ENCODE data around the gene C1QL2. TPM values are rescaled to one million over a fixed set of nuclear protein-coding genes. Genes with fewer than 3 reads are reported as not detected.

The C1QL2 gene
- total RNA-seq, 1 donor from 2014 or later: 0.27 TPM

GRCh38 chr2:119109866-119110265 is 48.7 kb downstream of the C1QL2 start:
- no peak for DNase-seq (ENCODE audit: low read depth)

GRCh38 chr2:119108186-119108585 is 50.4 kb downstream of the C1QL2 start:
- DNase-seq (ENCODE audit: low read depth): no peak

DNA sequence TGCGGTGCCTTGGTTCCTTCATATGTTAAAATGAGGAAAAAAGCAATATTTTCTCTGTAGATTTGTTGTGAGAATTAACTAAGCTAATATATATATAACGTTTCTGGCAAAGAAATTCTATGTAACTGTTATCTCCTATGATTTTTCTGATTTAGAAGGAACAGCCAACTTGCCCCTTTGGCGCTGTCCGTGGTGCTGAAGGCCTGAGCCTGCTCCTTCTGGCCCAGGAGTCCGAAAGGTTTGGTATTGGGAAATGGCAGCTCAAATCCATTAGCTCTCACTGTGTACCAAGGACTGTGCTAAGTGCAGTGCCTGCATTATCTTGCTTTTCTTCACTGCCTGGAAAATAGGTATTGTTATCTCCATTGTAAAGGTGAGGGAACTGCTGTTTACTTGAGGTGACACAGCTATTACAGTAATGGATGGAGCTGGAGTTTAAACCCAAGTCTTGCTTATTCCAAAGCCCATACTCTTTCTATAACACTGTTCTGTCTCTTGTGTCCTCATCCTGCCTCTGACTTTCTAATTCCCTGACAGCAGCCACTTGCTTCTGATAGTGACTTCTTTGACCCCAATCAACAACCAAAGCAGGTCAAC is 52.2 kb downstream of the C1QL2 start:
- peak; percentile 74 for DNase-seq (ENCODE audit: low read depth)

Other genes starting within 250 kb of the C1QL2 start
- gene MARCO, start 216.6 kb downstream of the C1QL2 start, total RNA-seq: not detected in 2 replicates
- gene STEAP3, start 65.1 kb upstream of the C1QL2 start, total RNA-seq: 60.7 and 75.7 TPM in 2 replicates
- 10.9 and 15.8 TPM in 2 replicates for gene C2orf76, start 208.1 kb upstream of the C1QL2 start, total RNA-seq
- 172 and 293 TPM in 2 replicates for gene DBI, start 208.2 kb upstream of the C1QL2 start, total RNA-seq